ENCODE measurements around the gene ALDOB.
"Not testable (repeated sequence)": the region's sequence is repeated elsewhere in the genome, so short reads cannot be mapped to it uniquely, and the experiment has no call there.

ALDOB gene

DNA sequence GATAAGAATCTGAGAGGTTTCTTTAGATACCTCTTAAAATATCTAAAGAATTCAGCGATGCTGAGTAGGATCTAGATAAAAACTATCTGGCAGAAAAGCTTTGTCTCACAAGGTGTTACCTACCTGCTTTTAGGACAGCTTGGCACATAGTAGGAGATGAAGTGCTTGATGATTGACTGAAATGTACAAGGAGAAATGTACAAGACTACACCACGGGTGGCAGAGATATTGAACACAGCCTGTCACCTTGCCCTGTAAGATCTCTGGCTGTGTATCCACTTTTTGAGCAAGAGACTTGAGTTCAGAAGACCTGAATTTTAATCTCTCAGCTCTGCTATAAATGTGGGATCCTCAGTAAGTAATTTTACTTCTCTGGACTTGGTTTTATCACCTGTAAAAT lies 15.7 kb downstream of the ALDOB start:
- DNase-seq = no peak

DNA sequence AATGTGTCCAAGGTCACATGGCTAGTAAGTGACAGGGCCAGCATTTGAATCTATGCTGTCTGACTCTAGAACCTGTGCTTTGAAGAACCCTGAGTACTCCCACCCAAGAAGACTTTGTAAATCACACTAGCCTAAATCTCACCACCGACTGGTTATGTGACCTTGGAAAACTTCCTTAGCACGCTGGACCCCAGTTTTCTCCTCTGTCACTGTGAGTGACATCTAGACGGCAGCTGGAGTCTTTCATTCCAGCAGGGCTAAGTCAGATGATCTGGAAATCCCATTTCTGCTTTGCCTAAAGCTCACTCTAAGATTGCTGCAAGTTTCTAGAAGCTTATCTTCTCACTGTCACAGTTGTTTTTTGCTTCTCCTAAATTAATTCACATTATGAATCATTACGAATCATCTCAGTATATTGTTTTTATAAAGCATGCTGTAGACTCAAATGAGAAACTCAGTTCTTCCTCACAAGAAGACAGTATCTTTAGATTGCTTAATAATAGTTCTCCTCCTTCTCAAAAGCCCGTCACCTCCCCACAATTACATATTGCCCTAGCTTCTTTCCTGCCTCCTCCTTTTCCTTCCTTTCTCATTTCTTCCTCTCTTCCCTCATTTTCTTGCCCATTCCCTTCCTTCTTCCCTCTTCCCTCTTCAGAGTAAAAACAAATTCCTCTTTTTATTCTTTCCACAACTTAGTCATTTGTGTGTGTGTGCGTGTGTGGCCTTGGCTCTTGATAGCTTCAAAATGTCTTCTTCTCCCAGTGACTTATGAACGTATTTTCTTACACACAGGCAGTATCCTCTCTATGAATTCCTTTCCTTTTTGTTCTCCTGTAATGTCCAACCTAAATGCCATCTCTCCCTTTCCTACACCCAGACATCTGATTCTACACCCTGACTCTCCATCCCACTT lies 16.8 kb downstream of the ALDOB start:
- DNase-seq = no peak

- no peak for DNase-seq
Observed at GRCh38 chr9:101417977-101418376, 17.6 kb downstream of the ALDOB start.

GRCh38 chr9:101417389-101417788 lies 18.2 kb downstream of the ALDOB start:
- no peak for DNase-seq

DNA sequence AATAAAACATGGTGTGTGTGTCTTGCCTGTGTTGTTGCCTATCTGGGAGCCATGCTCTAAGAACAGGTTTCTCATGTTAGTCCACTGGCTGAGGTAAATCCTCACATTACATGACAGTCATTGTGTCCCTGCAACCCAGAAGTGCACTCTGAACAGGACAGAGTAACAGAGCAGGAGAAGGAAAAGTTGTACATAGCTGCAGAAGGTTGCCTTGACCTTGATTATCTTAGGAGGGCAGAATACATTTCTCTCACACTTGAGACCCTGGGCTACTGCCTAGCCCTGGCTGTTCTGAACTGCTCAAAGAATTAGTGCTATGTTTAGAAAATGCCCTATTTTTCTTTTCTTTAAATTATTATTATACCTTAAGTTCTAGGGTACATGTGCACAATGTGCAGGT lies 20.0 kb downstream of the ALDOB start:
- DNase-seq = no peak

DNA sequence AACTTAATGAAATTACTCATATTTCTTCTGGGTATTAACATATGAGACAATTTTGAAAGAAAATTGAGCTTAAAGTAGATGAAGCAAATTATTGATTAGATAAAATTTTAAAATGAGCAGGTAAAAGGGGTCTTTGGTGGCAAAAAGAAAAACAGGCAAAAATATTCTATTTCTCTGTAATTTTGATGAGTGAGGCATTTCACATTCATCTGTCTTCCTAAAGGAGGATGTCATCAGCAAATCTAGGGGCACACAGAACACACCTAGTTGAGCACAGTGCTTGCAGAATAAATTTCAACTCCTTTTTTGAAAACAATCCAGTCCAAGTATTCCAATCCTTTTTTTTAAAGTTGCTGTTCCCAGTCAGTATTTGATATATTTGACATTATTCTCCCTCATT lies 20.7 kb downstream of the ALDOB start:
- DNase-seq = no peak

DNA sequence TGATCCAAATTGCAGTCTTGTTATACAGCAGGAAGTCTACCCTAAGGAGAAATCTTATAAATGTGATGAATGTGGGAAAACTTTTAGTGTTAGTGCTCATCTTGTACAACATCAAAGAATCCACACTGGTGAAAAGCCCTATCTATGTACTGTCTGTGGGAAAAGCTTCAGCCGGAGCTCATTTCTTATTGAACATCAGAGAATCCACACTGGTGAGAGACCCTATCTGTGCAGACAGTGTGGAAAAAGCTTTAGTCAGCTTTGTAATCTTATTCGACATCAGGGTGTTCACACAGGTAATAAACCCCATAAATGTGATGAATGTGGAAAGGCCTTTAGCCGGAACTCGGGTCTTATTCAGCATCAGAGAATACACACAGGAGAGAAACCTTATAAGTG lies 26.5 kb downstream of the ALDOB start:
- no peak for DNase-seq

DNA sequence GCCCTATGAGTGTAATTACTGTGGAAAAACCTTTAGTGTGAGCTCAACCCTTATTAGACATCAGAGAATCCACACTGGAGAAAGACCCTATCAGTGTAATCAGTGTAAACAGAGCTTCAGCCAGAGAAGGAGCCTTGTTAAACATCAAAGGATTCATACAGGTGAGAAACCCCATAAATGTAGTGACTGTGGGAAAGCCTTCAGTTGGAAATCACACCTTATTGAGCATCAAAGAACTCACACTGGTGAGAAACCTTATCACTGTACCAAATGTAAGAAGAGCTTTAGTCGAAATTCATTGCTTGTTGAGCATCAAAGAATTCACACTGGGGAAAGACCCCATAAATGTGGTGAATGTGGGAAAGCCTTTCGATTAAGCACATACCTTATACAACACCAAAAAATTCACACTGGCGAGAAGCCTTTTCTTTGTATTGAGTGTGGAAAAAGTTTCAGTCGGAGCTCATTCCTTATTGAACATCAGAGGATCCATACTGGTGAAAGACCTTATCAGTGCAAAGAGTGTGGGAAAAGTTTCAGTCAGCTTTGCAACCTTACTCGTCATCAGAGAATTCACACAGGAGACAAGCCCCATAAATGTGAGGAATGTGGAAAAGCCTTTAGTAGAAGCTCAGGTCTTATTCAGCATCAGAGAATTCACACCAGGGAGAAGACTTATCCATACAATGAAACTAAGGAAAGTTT lies 27.0 kb downstream of the ALDOB start:
- DNase-seq = no peak

- DNase-seq = no peak
Observed at GRCh38 chr9:101403516-101404285, 31.9 kb downstream of the ALDOB start.

DNA sequence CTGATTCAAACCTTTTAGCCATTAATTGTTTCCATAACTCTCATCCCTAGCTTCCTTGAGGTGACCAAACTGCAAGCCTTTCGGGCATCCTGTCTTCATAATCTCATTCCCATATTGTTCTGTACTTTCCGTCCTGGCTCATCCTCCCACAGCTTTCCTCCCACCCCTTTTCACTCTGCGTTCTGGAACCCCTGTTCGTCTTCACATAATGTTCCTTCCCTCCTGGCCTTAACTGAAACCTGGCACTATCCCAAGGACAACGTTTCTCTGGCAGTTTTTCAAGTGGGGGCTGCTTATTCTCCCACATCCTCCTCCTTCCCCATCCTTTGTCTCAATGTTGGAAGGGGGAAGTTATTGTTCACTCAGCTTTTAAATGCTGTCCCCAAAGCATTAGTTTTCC lies 35.5 kb downstream of the ALDOB start:
- DNase-seq = no peak

GRCh38 chr9:101399643-101399970 lies 36.0 kb downstream of the ALDOB start:
- DNase-seq = no peak

DNA sequence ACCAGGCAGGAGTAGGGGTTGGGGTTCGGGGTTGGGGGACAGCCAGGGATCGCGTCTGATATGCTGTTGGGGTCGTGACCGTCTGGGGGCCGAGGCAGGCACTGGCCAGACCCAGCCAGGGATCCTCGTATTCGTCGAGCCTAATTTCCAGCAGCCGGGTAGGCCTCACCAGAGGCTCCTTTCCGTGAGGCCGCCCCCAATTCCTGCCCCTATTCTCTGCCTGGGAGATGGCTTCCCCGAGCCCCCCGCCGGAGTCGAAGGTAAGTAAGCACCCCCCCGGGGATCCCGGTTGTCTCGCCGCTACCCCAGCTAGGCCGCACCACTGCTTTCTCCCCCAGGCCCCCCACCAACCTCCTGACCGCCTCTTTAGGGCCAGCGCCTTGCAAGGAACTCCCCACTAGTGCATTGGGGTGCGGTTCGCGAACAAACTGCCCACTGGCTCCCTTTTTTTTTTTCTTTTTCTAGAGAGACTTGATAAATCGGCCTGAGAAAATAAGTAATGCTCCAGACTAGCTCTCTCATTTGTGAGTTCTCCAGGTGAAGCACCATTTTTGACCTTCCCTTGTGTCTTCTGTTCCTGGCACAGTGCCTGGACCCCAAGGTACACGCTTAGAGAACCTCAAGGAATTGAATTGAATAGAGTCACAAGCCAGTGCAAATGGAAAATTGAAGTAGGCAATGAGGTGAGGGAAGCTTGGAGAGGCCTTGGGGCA lies 36.5 kb downstream of the ALDOB start:
- no peak for DNase-seq

- peak; percentile 94 to 96 for DNase-seq
Observed at GRCh38 chr9:101398068-101398929, 37.3 kb downstream of the ALDOB start, which contains the start of the genes MRPL50 and ZNF189. TSS of gene MRPL50 (minus strand) at chr9:101398618. CDS start at chr9:101398592, 26 bp downstream. TSS of gene ZNF189 (plus strand) at chr9:101398851. CDS start at chr9:101399157, 306 bp downstream.

DNA sequence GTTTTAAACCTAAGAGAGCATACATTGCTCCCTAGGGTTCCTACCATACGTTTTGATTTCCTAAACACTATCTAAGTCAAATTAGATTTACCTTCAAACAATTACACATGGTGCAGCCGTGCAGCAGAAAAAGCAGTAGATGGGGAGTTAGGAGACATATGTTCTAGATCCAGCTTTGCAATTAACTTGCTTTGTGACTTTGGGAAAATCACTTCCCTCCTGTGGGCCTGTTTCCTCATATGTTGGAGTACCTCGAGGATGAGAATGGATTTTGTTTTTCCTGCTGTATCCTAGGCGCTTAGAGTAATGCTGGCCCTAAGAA lies 37.9 kb downstream of the ALDOB start:
- DNase-seq = peak in 1 of 2 experiments; percentile 21

DNA sequence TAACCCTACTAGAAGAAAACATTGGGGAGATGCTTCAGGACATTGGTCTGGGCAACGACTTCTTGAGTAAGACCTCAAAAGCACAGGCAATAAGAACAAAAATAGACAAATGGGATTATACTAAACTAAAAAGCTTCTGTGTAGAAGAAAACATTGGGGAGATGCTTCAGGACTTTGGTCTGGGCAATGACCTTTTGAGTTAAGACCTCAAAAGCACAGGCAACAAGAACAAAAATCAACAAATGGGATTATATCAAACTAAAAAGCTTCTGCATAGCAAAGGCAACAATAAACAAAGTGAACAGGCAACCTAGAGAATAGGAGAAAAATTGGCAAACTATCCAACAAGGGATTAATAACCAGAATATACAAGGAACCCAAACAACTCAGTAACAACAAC lies 40.9 kb downstream of the ALDOB start:
- no peak for DNase-seq

- DNase-seq = no peak
Observed at GRCh38 chr9:101393135-101393534, 42.4 kb downstream of the ALDOB start.

GRCh38 chr9:101388507-101388993 lies 47.0 kb downstream of the ALDOB start:
- DNase-seq = peak in 1 of 2 experiments; percentile 11

DNA sequence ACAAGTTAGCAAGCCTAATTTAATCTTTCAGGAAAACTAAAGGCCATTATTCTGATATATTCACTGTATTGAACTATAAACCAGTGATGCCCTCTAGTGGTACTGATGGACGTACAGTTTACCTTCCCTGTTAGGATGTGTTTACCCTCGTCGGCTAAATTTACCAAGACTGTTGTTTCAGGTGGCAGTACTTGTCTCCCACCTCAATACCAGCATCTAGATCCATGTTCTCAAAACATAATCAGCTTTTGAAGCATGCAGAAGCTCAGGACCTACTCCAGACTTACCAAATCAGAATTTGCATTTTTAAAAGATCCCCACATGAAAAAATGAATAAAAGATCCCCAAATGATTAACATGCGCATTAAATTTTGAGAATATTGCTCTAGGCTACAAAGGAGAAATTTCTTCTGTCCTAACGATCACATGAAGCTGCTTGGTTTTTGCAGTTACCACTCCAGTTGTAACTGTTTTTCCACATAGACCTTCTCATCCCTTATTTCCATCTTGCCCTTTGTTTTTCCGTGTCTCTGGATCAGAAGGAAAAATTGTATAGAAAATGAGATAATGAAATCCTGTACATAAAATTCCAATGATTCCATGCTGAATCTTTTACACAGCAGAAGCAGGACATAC lies 47.6 kb downstream of the ALDOB start:
- DNase-seq = peak; percentile 1 to 58

GRCh38 chr9:101384873-101385536 lies 50.6 kb downstream of the ALDOB start, which contains the start of gene BAAT:
TSS of gene BAAT (minus strand) at chr9:101385006. CDS start at chr9:101371404, 13,602 bp downstream.
- DNase-seq = not testable (repeated sequence)

- no peak for DNase-seq
Observed at GRCh38 chr9:101383361-101383760, 52.2 kb downstream of the ALDOB start.

All from NCI-H526 (cell line).